NCI-H2196 (cell line): ENCODE data around the gene ZBTB17.
"Not testable (repeated sequence)": the region's sequence is repeated elsewhere in the genome, so short reads cannot be mapped to it uniquely, and the experiment has no call there.

Experiments used
- DNase-seq: peaks from one replicate; lab custom pipeline; 2025; ENCODE audit not compliant: unreplicated experiment; lab: John Stamatoyannopoulos, UW

The ZBTB17 gene

DNA sequence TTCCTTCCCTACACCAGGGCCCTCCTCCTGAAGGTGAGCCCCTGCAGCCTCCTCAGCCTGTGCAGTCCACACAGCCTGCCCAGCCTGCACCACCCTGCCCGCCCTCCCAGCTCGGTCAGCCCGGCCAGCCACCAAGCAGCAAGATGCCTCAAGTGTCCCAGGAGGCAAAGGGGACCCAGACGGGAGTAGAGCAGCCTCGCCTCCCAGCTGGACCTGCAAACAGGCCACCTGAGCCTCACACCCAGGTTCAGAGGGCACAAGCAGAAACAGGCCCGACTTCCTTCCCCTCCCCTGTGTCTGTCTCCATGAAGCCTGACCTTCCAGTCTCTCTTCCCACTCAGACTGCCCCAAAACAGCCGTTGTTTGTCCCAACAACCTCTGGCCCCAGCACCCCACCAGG is 38.8 kb downstream of the ZBTB17 start:
- DNase-seq = no peak

DNA sequence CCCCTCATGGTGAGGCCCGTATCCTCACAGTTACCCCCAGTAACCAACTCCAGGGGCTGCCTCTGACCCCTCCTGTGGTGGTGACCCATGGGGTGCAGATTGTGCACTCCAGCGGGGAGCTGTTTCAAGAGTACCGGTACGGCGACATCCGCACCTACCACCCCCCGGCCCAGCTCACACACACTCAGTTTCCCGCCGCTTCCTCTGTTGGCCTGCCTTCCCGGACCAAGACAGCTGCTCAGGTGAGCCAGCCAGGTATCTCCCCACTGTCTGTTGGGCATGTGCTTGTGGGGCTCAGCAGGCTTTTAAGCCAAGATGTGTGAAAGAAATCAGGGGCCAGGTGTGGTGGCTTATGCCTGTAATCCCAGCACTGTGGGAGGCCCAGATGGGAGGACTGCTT is 39.9 kb downstream of the ZBTB17 start:
- no peak for DNase-seq

DNA sequence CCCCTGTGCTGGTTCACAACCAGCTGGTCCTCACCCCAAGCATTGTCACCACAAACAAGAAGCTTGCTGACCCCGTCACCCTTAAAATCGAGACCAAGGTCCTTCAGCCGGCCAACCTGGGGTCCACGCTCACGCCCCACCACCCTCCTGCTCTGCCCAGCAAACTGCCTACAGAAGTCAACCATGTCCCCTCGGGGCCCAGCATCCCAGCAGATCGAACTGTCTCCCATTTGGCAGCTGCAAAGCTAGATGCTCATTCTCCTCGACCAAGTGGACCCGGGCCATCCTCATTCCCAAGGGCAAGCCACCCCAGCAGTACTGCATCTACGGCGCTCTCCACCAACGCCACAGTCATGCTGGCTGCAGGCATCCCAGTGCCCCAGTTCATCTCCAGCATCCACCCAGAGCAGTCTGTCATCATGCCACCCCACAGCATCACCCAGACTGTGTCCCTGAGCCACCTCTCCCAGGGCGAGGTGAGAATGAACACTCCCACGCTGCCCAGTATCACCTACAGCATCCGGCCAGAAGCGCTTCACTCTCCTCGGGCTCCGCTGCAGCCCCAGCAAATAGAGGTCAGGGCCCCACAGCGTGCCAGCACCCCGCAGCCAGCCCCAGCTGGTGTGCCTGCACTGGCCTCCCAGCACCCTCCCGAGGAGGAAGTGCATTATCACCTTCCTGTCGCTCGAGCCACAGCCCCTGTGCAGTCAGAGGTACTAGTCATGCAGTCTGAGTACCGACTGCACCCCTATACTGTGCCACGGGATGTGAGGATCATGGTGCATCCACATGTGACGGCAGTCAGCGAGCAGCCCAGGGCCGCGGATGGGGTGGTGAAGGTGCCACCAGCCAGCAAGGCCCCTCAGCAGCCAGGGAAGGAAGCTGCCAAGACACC is 40.6 kb downstream of the ZBTB17 start:
- DNase-seq = no peak

DNA sequence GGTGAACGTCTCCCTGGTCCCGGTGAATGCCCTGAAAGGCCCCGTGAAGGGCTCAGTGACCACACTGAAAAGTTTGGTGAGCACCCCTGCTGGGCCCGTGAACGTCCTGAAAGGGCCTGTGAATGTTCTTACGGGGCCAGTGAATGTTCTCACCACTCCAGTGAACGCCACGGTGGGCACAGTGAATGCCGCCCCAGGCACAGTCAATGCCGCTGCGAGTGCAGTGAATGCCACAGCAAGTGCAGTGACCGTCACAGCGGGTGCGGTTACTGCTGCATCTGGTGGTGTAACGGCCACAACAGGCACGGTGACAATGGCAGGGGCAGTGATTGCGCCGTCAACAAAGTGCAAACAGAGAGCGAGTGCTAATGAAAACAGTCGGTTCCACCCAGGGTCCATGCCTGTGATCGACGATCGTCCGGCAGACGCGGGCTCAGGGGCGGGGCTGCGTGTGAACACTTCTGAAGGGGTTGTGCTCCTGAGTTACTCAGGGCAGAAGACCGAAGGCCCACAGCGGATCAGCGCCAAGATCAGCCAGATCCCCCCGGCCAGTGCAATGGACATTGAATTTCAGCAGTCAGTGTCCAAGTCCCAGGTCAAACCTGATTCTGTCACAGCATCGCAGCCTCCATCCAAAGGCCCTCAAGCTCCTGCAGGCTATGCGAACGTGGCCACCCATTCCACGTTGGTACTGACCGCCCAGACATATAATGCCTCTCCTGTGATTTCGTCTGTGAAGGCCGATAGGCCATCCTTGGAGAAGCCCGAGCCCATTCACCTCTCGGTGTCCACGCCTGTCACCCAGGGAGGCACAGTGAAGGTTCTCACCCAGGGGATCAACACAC is 41.5 kb downstream of the ZBTB17 start:
- no peak for DNase-seq

GRCh38 chr1:15933684-15934083 is 42.2 kb downstream of the ZBTB17 start:
- no peak for DNase-seq

DNA sequence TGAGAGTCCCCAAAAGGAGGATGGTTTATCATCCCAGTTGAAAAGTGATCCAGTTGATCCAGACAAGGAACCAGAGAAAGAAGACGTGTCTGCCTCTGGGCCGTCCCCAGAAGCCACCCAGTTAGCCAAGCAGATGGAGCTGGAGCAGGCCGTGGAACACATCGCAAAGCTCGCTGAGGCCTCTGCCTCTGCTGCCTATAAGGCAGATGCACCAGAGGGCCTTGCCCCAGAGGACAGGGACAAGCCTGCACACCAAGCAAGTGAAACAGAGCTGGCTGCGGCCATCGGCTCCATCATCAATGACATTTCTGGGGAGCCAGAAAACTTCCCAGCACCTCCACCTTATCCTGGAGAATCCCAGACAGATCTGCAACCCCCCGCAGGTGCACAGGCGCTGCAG is 43.3 kb downstream of the ZBTB17 start:
- DNase-seq = no peak

GRCh38 chr1:15931884-15932283 is 44.0 kb downstream of the ZBTB17 start:
- DNase-seq = no peak

DNA sequence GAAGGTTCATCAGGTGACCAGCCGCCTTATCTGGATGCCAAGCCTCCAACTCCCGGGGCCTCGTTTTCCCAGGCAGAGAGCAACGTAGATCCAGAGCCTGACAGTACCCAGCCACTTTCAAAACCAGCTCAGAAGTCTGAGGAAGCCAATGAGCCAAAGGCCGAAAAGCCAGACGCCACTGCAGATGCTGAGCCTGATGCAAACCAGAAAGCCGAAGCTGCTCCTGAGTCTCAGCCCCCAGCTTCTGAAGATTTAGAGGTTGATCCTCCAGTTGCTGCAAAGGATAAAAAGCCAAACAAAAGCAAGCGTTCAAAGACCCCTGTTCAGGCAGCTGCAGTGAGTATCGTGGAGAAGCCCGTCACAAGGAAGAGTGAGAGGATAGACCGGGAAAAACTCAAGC is 44.5 kb downstream of the ZBTB17 start:
- no peak for DNase-seq

DNA sequence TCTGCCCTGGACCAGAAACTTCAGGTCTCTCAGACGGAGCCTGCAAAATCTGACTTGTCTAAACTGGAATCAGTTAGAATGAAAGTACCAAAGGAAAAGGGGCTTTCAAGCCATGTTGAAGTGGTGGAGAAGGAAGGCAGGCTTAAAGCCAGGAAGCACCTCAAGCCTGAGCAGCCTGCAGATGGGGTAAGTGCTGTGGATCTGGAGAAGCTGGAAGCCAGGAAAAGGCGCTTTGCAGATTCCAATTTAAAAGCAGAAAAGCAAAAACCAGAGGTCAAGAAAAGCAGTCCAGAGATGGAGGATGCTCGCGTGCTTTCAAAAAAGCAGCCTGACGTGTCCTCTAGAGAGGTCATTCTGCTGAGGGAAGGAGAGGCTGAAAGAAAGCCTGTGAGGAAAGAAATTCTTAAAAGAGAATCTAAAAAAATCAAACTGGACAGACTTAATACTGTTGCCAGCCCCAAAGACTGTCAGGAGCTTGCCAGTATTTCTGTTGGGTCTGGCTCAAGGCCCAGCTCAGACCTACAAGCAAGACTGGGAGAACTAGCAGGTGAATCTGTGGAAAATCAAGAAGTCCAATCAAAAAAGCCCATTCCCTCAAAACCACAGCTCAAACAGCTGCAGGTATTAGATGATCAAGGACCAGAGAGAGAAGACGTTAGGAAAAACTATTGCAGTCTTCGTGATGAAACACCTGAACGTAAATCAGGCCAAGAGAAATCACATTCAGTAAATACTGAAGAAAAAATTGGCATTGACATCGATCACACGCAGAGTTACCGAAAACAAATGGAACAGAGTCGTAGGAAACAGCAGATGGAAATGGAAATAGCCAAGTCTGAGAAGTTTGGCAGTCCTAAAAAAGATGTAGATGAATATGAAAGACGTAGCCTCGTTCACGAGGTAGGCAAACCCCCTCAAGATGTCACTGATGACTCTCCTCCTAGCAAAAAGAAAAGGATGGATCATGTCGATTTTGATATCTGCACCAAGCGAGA is 46.6 kb downstream of the ZBTB17 start:
- DNase-seq = no peak

- DNase-seq = not testable (repeated sequence)
Observed at GRCh38 chr1:15926448-15926847, 49.5 kb downstream of the ZBTB17 start.

GRCh38 chr1:15923241-15923640 is 52.7 kb downstream of the ZBTB17 start:
- DNase-seq = no peak

GRCh38 chr1:15918962-15919715 is 56.8 kb downstream of the ZBTB17 start:
- no peak for DNase-seq

- no peak for DNase-seq
Observed at GRCh38 chr1:15916916-15917315, 59.0 kb downstream of the ZBTB17 start.

DNA sequence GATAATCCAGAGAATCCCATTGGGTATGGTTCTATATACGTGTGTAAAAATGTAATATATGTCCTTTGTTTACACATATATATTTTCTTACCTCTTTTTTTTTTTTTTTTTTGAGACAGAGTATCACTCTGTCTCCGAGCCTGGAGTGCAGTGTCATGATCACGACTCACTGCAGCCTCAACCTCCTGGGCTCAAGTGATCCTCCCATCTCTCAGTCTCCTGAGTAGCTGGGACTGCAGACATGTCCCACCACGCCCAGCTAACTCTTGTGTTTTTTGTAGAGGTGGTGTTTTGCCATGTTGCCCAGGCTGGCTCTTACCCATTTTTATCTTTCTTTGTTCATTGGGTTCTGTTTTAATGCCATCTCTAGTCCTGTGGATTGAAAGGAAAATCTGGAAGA is 59.5 kb downstream of the ZBTB17 start:
- DNase-seq = no peak

GRCh38 chr1:15915991-15916390 is 59.9 kb downstream of the ZBTB17 start:
- no peak for DNase-seq

GRCh38 chr1:15913607-15914006 is 62.3 kb downstream of the ZBTB17 start:
- DNase-seq = not testable (repeated sequence)

DNA sequence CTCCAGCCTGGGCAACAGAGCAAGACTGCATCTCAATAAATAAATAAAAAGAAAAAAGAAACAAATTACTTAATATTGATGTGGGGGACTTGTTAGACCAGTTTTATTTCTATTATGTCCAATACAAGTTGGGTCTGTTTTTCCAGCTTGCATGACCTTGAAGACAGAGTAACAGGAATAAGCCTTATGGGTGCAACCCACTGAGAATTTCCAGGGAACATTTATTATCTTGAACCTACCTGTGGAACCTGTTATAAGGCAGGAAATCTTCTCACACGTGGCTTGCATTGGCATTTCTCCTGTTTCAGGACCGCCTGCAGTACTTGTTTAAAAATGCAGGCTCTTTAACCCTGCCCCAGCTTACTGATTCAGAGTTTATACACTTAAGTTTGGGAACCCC is 64.0 kb downstream of the ZBTB17 start:
- DNase-seq = no peak

GRCh38 chr1:15911141-15911540 is 64.8 kb downstream of the ZBTB17 start:
- DNase-seq = no peak

DNA sequence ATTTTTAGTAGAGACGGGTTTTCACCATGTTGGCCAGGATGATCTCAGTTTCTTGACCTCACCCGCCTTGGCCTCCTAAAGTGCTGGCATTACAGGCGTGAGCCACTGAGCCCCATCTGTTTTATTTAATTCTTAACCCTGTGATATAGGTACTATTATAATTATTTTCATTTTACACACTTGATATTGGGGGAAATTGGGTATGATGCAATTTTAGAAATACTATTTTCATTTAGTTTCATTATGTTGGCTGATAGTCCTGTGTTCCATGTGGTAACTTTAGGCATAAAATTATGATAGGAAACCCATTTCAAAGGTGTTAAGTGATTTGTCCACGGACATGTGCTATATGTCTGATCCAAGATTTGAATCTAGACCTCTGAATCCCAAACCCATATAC is 67.3 kb downstream of the ZBTB17 start:
- no peak for DNase-seq

- DNase-seq = no peak
Observed at GRCh38 chr1:15902882-15903281, 73.0 kb downstream of the ZBTB17 start.
